ENCODE results near the gene ANK3. TPM values are rescaled to one million over a fixed set of nuclear protein-coding genes. Genes with fewer than 3 reads are reported as not detected.

The ANK3 gene
- total and polyA plus RNA-seq, 2 experiments from 2014 or later, result 46.5 to 85.2 TPM

DNA sequence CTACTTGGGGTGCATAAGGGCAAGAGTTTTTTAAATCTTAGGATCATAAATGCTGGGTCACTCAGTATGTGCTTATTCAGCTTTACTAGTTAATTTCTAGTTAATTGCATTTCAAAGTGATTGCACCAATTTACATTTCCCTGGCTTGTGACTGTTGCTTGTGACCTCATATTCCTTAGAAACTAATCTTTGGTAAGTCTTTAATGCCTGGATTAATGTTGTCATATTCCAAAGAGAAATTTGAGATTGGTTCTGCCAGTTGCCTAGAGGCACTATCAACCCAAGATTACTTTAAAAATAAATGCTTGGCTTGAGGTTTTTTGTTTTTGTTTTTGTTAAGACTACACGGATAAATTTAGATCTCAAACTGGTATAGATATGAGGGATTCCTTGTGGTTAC lies 103.1 kb downstream of the ANK3 start (continued):
- TF ChIP-seq, protein P1, sequence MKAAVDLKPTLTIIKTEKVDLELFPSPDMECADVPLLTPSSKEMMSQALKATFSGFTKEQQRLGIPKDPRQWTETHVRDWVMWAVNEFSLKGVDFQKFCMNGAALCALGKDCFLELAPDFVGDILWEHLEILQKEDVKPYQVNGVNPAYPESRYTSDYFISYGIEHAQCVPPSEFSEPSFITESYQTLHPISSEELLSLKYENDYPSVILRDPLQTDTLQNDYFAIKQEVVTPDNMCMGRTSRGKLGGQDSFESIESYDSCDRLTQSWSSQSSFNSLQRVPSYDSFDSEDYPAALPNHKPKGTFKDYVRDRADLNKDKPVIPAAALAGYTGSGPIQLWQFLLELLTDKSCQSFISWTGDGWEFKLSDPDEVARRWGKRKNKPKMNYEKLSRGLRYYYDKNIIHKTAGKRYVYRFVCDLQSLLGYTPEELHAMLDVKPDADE (IDR thresholded peaks at IDR 0.05), result no peak
- no peak for TF ChIP-seq STAT1 (IDR thresholded peaks at IDR 0.05; ENCODE audit: unreplicated experiment)
- no peak for TF ChIP-seq NANOG (IDR thresholded peaks at IDR 0.05; ENCODE audit: borderline replicate concordance)
- TF ChIP-seq EZH2 (IDR thresholded peaks at IDR 0.05; ENCODE audit: low read depth, unreplicated experiment), result no peak
- TF ChIP-seq REST (IDR thresholded peaks at IDR 0.05; ENCODE audit: unreplicated experiment), result no peak
- TF ChIP-seq POLR2AphosphoS5 (IDR thresholded peaks at IDR 0.05; ENCODE audit: low read depth), result no peak
- TF ChIP-seq EZH2phosphoT487 (IDR thresholded peaks at IDR 0.05; ENCODE audit: unreplicated experiment), result no peak
- TF ChIP-seq CTCF (conservative IDR thresholded peaks at IDR 0.05; ENCODE audit: low read depth in 2 of 2), result no peak
- TF ChIP-seq JUNB (IDR thresholded peaks at IDR 0.05; ENCODE audit: unreplicated experiment), result no peak

- H4K20me1 ChIP-seq (replicated peaks; ENCODE audit: insufficient read depth), result no peaks in the 10 kb centered on the region
- no peaks in the 10 kb centered on the region for H3K36me3 ChIP-seq (ENCODE audit: insufficient read depth)
- no peaks in the 10 kb centered on the region for H3K36me3 Mint-ChIP-seq (ENCODE audit: low read depth)
- ATAC-seq (no peak), DNase-seq (ENCODE audit: low spot score) (no peak)
- H3K9me3 Mint-ChIP-seq, result no peaks in the 10 kb centered on the region
- H3K27ac ChIP-seq (ENCODE audit: low read depth), result no peak overlapping the region
- H2AFZ ChIP-seq, result no peak overlapping the region
- no peak overlapping the region for H3K4me3 Mint-ChIP-seq
- H3K27ac Mint-ChIP-seq, result no peak overlapping the region
- H3K79me2 ChIP-seq (replicated peaks; ENCODE audit: insufficient read depth), result no peaks in the 10 kb centered on the region
- H3K27me3 Mint-ChIP-seq (ENCODE audit: insufficient read depth, low read depth, poor library complexity), result no peaks in the 10 kb centered on the region
- no peaks in the 10 kb centered on the region for H3F3A ChIP-seq (replicated peaks; ENCODE audit: low read depth)
- H3K4me1 Mint-ChIP-seq, result peaks cover 25% of the 10 kb centered on the region
- H3K4me2 ChIP-seq, result no peak overlapping the region
- peaks cover 18% of the 10 kb centered on the region for H3K4me1 ChIP-seq (ENCODE audit: insufficient read depth)
- H3K27me3 ChIP-seq (ENCODE audit: insufficient read depth), result no peaks in the 10 kb centered on the region
- no peak overlapping the region for H3K4me3 ChIP-seq
- no peaks in the 10 kb centered on the region for H3K9me2 ChIP-seq (ENCODE audit: insufficient read depth)
- TF ChIP-seq, protein P1 (IDR thresholded peaks at IDR 0.05), result no peak
- TF ChIP-seq POLR2AphosphoS5 (IDR thresholded peaks at IDR 0.05; ENCODE audit: low read depth) (no peak), ZNF331 (CRISPR knock-in tag; IDR thresholded peaks at IDR 0.05; ENCODE audit: low read depth) (no peak), STAT1 (IDR thresholded peaks at IDR 0.05; ENCODE audit: unreplicated experiment) (no peak), EZH2phosphoT487 (IDR thresholded peaks at IDR 0.05; ENCODE audit: unreplicated experiment) (no peak), EZH2 (IDR thresholded peaks at IDR 0.05; ENCODE audit: low read depth, unreplicated experiment) (no peak)
- TF ChIP-seq, protein P2, sequence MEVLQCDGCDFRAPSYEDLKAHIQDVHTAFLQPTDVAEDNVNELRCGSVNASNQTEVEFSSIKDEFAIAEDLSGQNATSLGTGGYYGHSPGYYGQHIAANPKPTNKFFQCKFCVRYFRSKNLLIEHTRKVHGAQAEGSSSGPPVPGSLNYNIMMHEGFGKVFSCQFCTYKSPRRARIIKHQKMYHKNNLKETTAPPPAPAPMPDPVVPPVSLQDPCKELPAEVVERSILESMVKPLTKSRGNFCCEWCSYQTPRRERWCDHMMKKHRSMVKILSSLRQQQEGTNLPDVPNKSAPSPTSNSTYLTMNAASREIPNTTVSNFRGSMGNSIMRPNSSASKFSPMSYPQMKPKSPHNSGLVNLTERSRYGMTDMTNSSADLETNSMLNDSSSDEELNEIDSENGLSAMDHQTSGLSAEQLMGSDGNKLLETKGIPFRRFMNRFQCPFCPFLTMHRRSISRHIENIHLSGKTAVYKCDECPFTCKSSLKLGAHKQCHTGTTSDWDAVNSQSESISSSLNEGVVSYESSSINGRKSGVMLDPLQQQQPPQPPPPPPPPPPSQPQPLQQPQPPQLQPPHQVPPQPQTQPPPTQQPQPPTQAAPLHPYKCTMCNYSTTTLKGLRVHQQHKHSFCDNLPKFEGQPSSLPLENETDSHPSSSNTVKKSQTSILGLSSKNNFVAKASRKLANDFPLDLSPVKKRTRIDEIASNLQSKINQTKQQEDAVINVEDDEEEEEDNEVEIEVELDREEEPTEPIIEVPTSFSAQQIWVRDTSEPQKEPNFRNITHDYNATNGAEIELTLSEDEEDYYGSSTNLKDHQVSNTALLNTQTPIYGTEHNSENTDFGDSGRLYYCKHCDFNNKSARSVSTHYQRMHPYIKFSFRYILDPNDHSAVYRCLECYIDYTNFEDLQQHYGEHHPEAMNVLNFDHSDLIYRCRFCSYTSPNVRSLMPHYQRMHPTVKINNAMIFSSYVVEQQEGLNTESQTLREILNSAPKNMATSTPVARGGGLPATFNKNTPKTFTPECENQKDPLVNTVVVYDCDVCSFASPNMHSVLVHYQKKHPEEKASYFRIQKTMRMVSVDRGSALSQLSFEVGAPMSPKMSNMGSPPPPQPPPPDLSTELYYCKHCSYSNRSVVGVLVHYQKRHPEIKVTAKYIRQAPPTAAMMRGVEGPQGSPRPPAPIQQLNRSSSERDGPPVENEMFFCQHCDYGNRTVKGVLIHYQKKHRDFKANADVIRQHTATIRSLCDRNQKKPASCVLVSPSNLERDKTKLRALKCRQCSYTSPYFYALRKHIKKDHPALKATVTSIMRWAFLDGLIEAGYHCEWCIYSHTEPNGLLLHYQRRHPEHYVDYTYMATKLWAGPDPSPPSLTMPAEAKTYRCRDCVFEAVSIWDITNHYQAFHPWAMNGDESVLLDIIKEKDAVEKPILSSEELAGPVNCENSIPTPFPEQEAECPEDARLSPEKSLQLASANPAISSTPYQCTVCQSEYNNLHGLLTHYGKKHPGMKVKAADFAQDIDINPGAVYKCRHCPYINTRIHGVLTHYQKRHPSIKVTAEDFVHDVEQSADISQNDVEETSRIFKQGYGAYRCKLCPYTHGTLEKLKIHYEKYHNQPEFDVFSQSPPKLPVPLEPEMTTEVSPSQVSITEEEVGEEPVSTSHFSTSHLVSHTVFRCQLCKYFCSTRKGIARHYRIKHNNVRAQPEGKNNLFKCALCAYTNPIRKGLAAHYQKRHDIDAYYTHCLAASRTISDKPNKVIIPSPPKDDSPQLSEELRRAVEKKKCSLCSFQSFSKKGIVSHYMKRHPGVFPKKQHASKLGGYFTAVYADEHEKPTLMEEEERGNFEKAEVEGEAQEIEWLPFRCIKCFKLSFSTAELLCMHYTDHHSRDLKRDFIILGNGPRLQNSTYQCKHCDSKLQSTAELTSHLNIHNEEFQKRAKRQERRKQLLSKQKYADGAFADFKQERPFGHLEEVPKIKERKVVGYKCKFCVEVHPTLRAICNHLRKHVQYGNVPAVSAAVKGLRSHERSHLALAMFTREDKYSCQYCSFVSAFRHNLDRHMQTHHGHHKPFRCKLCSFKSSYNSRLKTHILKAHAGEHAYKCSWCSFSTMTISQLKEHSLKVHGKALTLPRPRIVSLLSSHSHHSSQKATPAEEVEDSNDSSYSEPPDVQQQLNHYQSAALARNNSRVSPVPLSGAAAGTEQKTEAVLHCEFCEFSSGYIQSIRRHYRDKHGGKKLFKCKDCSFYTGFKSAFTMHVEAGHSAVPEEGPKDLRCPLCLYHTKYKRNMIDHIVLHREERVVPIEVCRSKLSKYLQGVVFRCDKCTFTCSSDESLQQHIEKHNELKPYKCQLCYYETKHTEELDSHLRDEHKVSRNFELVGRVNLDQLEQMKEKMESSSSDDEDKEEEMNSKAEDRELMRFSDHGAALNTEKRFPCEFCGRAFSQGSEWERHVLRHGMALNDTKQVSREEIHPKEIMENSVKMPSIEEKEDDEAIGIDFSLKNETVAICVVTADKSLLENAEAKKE (CRISPR knock-in tag; IDR thresholded peaks at IDR 0.05), result no peak
Observed at GRCh38 chr10:60283397-60283796, 106.3 kb downstream of the ANK3 start.

All from GM23338 (cell line).